Inflammatory macrophage treated with lipopolysaccharide for 4 hours (primary cell): Measurements from ENCODE around the gene CHRNA5.
A peak's percentile ranks its signal among the peaks of the same experiment; 100 is the strongest.
"Not testable (repeated sequence)": the region's sequence is repeated elsewhere in the genome, so short reads cannot be mapped to it uniquely, and the experiment has no call there.

Experiments used
- DNase-seq: peaks from one replicate; pipeline ENCODE4 v3.0.0-alpha.2; 2020

Gene CHRNA5

GRCh38 chr15:78565951-78566774, 843 bp downstream of the CHRNA5 start:
- DNase-seq = no peak

- DNase-seq = no peak
These were observed 2.2 kb downstream of the CHRNA5 start for GRCh38 chr15:78567531-78567930.

DNA sequence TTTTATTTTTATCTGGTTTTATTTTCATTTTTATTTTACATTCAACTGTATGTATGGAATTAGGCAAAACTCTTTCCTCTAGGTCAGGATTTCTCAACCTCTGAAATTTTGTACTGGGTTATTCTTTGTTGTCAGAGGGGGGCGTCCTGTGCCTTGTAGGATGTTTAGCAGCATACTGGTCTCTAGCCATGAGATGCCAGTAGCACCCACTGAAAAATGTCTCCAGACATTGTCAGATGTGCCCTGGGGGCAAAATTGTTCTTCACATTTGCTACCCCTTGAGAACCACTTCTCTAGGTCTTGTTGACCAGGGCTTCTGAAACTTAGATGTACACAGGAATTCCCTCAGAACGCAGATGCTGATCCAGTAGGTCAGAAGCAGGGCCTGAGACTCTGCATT, 5.4 kb downstream of the CHRNA5 start:
- no peak for DNase-seq

DNA sequence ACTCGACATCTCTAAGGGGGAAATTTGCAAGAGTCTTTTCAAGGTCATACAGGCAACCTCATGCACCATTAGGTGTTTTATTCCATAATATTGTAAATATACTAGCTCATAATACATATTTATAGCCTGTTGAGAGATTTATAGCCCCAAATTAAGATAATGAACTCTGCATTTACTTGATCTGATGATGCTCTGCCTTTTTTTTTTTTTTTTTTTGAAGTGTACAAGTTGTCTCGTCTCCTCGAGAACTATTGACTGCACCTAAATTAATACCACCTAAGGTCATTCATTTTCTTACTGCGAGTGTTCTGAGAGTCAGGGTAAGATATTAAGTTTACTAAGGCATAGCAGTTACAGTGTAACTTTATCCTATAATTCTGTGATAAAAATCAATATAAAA, 6.1 kb downstream of the CHRNA5 start:
- DNase-seq = no peak

GRCh38 chr15:78573416-78573815, 8.1 kb downstream of the CHRNA5 start:
- no peak for DNase-seq

DNA sequence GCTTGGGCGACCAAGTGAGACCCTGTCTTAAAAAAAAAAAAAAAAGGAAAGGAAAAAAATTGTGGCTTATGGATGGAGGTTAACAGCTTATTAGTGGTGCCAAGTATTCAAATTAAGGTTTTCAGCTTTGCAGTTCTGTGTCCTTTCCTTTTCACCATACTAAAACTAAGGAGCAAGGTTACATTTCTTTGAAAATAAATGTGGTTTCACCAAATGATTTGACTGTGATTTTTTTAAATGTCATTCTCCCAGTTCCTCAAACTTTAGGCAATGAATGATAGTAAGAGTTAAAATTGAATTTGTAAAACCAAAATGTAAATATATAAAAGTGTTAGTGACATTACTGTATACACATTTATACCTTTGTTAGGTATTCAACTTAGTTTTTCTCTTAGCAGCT, 9.6 kb downstream of the CHRNA5 start:
- no peak for DNase-seq

GRCh38 chr15:78597583-78597982, 32.3 kb downstream of the CHRNA5 start:
- DNase-seq = no peak

GRCh38 chr15:78598348-78598747, 33.0 kb downstream of the CHRNA5 start:
- DNase-seq = no peak

DNA sequence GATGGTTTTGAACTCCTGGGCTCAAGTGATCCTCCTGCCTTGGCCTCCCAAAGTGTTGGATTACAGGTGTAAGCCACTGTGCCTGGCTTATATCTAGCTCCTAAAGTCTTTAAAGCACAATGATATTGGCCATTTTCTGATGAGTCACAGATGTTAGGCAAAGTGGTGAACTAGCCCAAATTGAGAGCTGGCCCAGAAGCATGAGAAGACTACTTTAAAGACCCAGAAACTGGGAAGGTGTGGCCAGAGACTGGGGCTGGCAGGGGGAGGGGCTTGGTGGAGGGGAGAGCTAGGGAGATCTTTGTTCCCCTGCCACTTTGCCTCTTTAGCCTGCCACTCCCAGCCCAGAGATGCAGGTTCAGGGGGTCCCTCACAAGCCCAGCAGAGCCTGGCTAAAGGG, 33.9 kb downstream of the CHRNA5 start:
- no peak for DNase-seq

GRCh38 chr15:78603467-78603866, 38.1 kb downstream of the CHRNA5 start:
- DNase-seq = no peak

DNA sequence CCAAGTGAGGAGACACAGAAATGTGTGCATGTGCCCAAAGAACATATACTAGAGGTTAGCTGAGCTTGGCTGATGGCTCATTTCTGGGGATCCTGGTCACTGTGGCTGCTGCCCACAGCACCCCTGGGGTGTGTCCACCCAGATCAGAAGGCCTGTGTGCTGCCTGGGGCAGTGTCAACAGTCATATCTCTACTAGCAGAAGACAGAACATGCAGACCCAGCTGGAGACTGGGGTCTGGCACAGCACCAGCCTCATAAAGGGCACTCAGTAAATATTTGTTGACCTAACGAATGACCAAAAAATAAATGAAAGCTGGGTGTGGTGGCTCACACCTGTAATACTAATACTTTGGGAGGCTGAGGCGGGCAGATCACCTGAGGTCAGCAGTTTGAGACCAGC, 39.1 kb downstream of the CHRNA5 start:
- no peak for DNase-seq

GRCh38 chr15:78605201-78605600, 39.9 kb downstream of the CHRNA5 start:
- DNase-seq = no peak

DNA sequence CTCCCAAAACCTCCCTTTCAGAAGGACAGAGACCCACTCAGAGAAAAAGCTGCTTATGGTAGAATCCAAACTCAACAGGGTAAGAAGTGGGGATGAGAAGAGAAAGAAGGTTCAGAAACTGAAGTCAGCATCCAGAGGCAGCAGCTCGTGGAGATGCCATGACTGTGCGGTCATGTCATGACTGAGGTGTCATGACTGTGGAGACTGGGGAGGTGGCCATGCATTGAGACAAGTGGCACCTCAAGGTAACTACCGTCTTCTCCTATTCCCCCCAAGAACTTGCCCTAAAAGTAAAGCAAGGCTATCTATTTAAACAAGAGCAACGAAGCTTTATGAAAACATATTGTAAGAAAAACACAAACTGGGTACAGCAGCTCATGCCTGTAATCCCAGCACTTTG, 40.4 kb downstream of the CHRNA5 start:
- DNase-seq = no peak

GRCh38 chr15:78609551-78609950, 44.2 kb downstream of the CHRNA5 start:
- DNase-seq = not testable (repeated sequence)

DNA sequence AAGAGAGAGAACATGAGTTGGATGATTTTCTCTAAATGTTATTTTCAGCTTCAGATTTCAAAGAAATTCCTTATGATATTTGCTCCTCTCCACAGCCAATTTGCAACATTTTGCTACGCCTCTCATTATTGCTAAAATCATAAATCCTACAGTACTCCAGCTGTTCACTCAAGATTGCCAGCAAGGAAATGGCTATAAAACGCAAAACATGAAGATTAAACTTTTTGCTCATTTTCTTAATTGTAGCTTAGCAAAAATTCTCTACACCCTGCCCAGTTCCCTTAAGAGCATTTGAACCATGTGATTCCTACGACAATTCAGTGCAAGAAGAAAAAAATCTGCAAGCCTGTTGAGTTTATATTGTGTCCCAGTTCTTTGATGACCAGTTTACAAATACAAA, 48.7 kb downstream of the CHRNA5 start:
- no peak for DNase-seq

DNA sequence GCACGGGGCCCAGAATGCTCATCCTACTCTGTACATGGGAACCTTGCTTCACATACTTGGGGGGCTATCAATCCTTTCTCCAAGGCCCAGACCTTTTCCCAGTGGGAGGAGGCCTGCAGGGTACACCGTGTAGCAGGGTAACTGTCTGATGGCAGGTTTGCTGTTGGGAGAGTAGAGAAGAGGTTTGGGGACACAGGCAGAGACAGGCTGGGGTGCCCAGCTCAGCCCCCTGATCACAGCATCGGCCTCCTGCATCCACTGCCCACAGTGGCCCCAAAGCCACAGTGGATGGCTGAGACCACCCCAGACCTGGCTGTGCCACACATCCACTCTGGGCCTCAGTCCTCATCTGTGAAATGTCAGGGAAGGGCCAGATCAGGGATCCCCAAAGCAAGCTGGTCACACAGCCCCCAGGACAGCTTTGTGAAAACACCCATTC, 49.9 kb downstream of the CHRNA5 start:
- no peak for DNase-seq

DNA sequence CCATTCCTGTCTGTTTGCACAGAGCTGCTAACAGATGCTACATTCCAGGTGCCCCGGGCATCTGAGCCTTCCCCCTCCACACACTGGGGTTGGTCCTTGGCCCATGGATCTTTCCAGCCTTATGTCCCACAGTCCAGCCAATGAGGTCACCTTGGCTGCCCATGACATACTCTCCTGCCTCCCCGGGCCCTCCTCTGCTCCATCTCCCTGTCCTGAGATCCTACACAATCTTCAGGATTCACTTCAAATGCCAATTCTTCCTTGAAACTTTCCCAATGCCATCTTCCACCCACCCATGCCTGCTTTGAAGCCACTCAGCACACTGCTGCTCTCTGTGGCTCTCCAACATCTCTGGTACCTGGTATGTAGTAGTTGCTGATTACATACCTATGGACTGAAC, 51.2 kb downstream of the CHRNA5 start:
- no peak for DNase-seq

- DNase-seq = peak; percentile 68
These were observed 51.8 kb downstream of the CHRNA5 start for GRCh38 chr15:78617076-78617475.

- no peak for DNase-seq
These were observed 52.2 kb downstream of the CHRNA5 start for GRCh38 chr15:78617516-78617915.

GRCh38 chr15:78618064-78618463, 52.7 kb downstream of the CHRNA5 start:
- no peak for DNase-seq

- DNase-seq = peak; percentile 82
These were observed 53.2 kb downstream of the CHRNA5 start for GRCh38 chr15:78618490-78618934.

DNA sequence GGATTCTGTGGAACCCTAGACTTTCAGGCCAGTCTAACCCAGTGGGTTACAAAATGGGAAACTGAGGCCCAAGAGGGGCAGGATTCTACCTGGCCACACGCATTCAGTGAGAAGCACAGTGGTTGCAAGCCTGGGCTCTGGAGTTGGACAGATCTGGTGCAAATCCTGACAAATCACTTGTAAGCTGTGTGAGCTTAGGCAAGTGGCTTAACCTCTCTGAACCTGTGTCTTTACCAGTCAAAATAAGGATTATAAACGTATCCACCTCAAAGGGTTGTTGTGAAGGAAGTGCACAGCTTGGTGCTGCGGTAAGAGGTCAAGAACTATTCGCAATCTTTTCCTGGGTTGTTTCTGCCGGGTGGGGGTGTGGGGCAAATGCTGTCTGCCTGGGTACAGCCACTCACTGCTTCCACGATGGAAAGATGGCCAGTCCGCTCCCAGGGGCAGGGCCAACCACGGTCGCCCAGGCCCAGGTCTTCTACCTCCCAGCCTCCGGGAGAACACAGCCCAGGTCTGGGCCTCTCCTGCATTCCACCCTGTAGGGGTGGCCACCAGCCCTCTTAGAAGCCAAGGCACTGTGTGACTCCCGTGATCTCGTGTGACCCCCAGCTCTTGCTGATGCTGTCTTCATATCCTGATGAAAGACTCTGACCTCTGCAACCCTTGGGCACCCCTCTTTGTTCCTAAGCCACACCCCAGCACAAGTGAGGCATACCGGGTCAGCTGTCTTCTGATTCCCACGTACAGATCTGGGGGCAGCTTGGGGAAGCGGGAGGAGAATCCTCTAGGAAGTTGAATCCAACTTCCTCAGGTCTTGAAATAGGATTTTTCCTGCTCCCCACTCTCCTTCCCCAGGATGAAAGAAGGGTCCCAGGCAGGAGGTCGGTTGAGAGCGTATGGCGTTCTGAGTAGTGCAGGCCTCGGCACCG, 54.0 kb downstream of the CHRNA5 start:
- no peak for DNase-seq

DNA sequence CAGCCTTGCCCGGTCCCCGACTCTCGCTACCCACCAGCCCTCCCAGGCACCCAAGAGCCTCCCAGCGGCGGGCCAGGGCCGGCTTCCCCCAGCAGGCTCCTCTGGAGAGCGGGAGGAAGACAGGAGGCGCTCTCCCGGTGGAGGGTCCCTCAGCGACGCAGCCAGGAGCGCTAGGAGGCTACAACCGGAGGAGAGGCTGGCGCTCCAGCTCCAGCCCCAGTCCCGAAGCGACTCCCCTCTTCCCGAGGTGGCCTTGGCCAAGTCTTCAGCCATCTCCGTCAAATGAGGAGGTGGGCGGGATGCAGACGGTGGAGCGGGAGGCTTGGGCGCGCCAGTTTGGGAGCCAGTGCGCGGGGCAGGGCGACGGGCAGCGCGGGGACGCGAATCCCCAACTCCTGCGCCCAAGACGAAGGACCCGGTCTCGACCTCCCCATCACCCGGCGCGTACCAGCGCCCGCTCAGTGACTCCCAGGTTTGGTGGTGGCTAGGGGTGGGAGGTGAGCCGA, 54.8 kb downstream of the CHRNA5 start:
- DNase-seq = no peak
